Measurements from ENCODE around the gene FRK.

FRK gene

DNA sequence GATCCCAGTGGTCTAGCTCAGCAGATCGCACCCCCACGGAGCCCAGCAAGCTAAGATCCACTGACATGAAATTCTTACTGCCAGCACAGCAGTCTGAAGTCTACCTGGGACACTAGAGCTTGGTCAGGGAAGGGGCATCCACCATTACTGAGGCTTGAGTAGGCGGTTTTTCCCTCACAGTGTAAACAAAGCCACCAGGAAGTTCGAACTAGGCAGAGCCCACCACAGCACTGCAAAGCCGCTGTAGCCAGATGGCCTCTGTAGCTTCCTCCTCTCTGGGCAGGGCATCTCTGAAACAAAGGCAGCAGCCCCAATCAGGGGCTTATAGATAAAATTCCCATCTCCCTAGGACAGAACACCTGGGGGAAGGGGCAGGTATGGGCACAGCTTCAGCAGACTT is 18.8 kb downstream of the FRK start:
- no peaks in the 10 kb centered on the region for H3K4me1 ChIP-seq (ENCODE audit: insufficient read depth, low read length)
- no peak overlapping the region for H3K4me3 ChIP-seq (ENCODE audit: low read length)
- H3K27me3 ChIP-seq (ENCODE audit: insufficient read depth, low read length), result no peaks in the 10 kb centered on the region
- H3K9me3 ChIP-seq (ENCODE audit: low read length), result no peaks in the 10 kb centered on the region
- H2AFZ ChIP-seq (ENCODE audit: low read depth, low read length), result no peak overlapping the region
- H3K36me3 ChIP-seq (ENCODE audit: insufficient read depth, low read length), result no peaks in the 10 kb centered on the region

- Histone ChIP-seq H3K36me3 (ENCODE audit: insufficient read depth, low read length) (no peaks in the 10 kb centered on the region), H3K9me3 (ENCODE audit: low read length) (no peaks in the 10 kb centered on the region), H2AFZ (ENCODE audit: low read depth, low read length) (no peak overlapping the region), H3K4me3 (ENCODE audit: low read length) (no peak overlapping the region), H3K27me3 (ENCODE audit: insufficient read depth, low read length) (no peaks in the 10 kb centered on the region), H3K4me1 (ENCODE audit: insufficient read depth, low read length) (no peaks in the 10 kb centered on the region)
These were observed 19.7 kb downstream of the FRK start for GRCh38 chr6:116040993-116041392.

- no peaks in the 10 kb centered on the region for H3K9me3 ChIP-seq (ENCODE audit: low read length)
- no peaks in the 10 kb centered on the region for H3K36me3 ChIP-seq (ENCODE audit: insufficient read depth, low read length)
- H3K27me3 ChIP-seq (ENCODE audit: insufficient read depth, low read length), result no peaks in the 10 kb centered on the region
- H3K4me3 ChIP-seq (ENCODE audit: low read length), result no peak overlapping the region
- H2AFZ ChIP-seq (ENCODE audit: low read depth, low read length), result no peak overlapping the region
- no peaks in the 10 kb centered on the region for H3K4me1 ChIP-seq (ENCODE audit: insufficient read depth, low read length)
These were observed 23.8 kb downstream of the FRK start for GRCh38 chr6:116036885-116037284.

GRCh38 chr6:116036075-116036773 is 24.5 kb downstream of the FRK start:
- Histone ChIP-seq H3K4me3 (ENCODE audit: low read length) (no peak overlapping the region), H3K4me1 (ENCODE audit: insufficient read depth, low read length) (no peaks in the 10 kb centered on the region)

DNA sequence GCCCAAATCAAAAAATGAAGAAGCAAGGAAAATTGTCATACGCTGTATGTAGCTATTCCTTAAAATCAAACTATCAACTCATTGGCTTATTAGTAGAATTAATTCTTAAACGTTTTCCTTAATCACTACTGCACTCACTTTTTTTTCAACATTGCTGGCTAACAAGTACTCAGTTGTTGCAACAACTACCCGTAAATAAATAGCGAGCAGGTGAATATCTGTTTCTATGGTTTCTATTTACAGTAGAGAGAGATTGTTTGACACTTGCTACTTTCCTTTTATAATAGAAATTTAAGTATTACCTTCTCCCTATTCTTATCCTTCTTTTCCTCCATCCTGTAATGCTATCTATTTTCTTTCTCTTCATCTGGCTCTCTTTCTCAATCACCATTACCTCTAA is 25.1 kb downstream of the FRK start:
- no peak overlapping the region for H3K4me3 ChIP-seq (ENCODE audit: low read length)
- H3K36me3 ChIP-seq (ENCODE audit: insufficient read depth, low read length), result no peaks in the 10 kb centered on the region

More at GRCh38 chr6:116036075-116036773, 24.5 kb downstream of the FRK start:
- Histone ChIP-seq H3K27me3 (ENCODE audit: insufficient read depth, low read length) (no peaks in the 10 kb centered on the region), H2AFZ (ENCODE audit: low read depth, low read length) (no peak overlapping the region), H3K9me3 (ENCODE audit: low read length) (no peaks in the 10 kb centered on the region), H3K36me3 (ENCODE audit: insufficient read depth, low read length) (no peaks in the 10 kb centered on the region)

DNA sequence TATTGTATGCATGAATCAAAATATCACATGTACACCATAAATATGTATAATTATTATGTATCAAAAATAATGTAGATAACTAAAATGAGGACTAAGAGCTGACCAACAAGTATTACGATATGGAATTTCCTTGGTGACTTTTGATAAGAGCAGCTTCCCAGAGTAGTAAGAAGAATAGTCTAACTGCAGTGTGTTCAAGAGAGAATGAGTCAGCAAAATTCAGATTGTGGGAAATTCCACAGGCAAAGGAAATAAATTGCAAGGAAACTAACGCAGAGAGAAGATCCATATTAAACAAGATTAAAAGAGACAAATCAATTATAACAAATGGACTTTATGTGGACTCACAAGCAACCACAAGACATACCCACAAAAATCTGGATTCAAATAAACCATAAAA is 26.4 kb downstream of the FRK start:
- H3K36me3 ChIP-seq (ENCODE audit: insufficient read depth, low read length), result no peaks in the 10 kb centered on the region
- no peaks in the 10 kb centered on the region for H3K4me1 ChIP-seq (ENCODE audit: insufficient read depth, low read length)
- H3K27me3 ChIP-seq (ENCODE audit: insufficient read depth, low read length), result no peaks in the 10 kb centered on the region
- no peaks in the 10 kb centered on the region for H3K9me3 ChIP-seq (ENCODE audit: low read length)
- no peak overlapping the region for H2AFZ ChIP-seq (ENCODE audit: low read depth, low read length)
- no peak overlapping the region for H3K4me3 ChIP-seq (ENCODE audit: low read length)

More for the DNA sequence above, 25.1 kb downstream of the FRK start:
- no peaks in the 10 kb centered on the region for H3K27me3 ChIP-seq (ENCODE audit: insufficient read depth, low read length)
- no peaks in the 10 kb centered on the region for H3K4me1 ChIP-seq (ENCODE audit: insufficient read depth, low read length)
- H3K9me3 ChIP-seq (ENCODE audit: low read length), result no peaks in the 10 kb centered on the region
- no peak overlapping the region for H2AFZ ChIP-seq (ENCODE audit: low read depth, low read length)

GRCh38 chr6:116033687-116034303 is 26.9 kb downstream of the FRK start:
- no peak overlapping the region for H2AFZ ChIP-seq (ENCODE audit: low read depth, low read length)
- no peaks in the 10 kb centered on the region for H3K4me1 ChIP-seq (ENCODE audit: insufficient read depth, low read length)
- no peak overlapping the region for H3K4me3 ChIP-seq (ENCODE audit: low read length)
- no peaks in the 10 kb centered on the region for H3K9me3 ChIP-seq (ENCODE audit: low read length)
- H3K27me3 ChIP-seq (ENCODE audit: insufficient read depth, low read length), result no peaks in the 10 kb centered on the region
- no peaks in the 10 kb centered on the region for H3K36me3 ChIP-seq (ENCODE audit: insufficient read depth, low read length)

GRCh38 chr6:116030770-116031169 is 29.9 kb downstream of the FRK start:
- H3K4me3 ChIP-seq (ENCODE audit: low read length), result no peak overlapping the region
- no peak overlapping the region for H2AFZ ChIP-seq (ENCODE audit: low read depth, low read length)
- no peaks in the 10 kb centered on the region for H3K4me1 ChIP-seq (ENCODE audit: insufficient read depth, low read length)
- no peaks in the 10 kb centered on the region for H3K9me3 ChIP-seq (ENCODE audit: low read length)
- H3K36me3 ChIP-seq (ENCODE audit: insufficient read depth, low read length), result no peaks in the 10 kb centered on the region
- no peaks in the 10 kb centered on the region for H3K27me3 ChIP-seq (ENCODE audit: insufficient read depth, low read length)

DNA sequence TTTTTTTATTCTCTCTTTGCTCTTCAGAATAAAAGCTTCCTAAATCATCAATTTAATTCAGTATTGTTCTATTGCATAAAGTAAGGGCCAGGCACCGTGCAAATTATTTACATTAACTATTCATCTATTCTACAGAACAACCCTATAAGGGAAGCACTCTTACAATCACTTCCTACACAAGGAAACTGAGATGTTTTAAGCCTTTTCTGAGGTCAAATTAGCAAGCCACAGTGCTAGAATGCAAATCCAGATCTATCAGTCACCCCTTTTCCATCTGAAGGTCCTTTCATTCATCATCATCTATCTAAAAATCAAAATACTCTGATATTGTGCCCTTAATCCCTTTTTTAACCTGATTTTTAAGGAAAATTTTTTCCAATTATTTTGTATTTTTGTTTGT is 31.2 kb downstream of the FRK start:
- Histone ChIP-seq H3K9me3 (ENCODE audit: low read length) (no peaks in the 10 kb centered on the region), H3K36me3 (ENCODE audit: insufficient read depth, low read length) (no peaks in the 10 kb centered on the region), H3K4me3 (ENCODE audit: low read length) (no peak overlapping the region), H3K27me3 (ENCODE audit: insufficient read depth, low read length) (no peaks in the 10 kb centered on the region), H2AFZ (ENCODE audit: low read depth, low read length) (no peak overlapping the region), H3K4me1 (ENCODE audit: insufficient read depth, low read length) (no peaks in the 10 kb centered on the region)

- Histone ChIP-seq H3K36me3 (ENCODE audit: insufficient read depth, low read length) (no peaks in the 10 kb centered on the region), H3K4me3 (ENCODE audit: low read length) (no peak overlapping the region), H3K9me3 (ENCODE audit: low read length) (no peaks in the 10 kb centered on the region)
These were observed 32.5 kb downstream of the FRK start for GRCh38 chr6:116028233-116028632.

DNA sequence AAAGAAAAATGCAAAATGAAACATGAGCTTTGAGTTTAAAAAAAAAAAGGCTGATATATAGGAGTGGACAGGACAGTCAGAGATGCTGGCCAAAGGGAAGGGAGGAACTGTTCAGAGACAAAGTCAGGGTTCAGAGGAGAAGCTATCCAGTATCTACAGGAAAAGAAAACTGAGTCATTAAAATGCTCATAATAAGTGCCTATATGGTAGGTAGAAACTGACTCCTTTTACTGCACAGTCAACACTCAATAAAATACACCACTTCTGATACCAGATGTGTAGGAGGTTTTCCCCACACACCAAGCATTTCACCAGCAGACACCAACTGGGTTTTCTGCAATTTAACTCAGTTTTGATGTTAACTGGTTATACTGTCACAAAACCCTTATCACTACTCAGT is 32.9 kb downstream of the FRK start:
- Histone ChIP-seq H3K36me3 (ENCODE audit: insufficient read depth, low read length) (no peaks in the 10 kb centered on the region), H3K27me3 (ENCODE audit: insufficient read depth, low read length) (no peaks in the 10 kb centered on the region), H3K4me1 (ENCODE audit: insufficient read depth, low read length) (no peaks in the 10 kb centered on the region), H2AFZ (ENCODE audit: low read depth, low read length) (no peak overlapping the region), H3K9me3 (ENCODE audit: low read length) (no peaks in the 10 kb centered on the region), H3K4me3 (ENCODE audit: low read length) (no peak overlapping the region)

More at GRCh38 chr6:116028233-116028632, 32.5 kb downstream of the FRK start:
- H3K4me1 ChIP-seq (ENCODE audit: insufficient read depth, low read length), result no peaks in the 10 kb centered on the region
- H2AFZ ChIP-seq (ENCODE audit: low read depth, low read length), result no peak overlapping the region
- H3K27me3 ChIP-seq (ENCODE audit: insufficient read depth, low read length), result no peaks in the 10 kb centered on the region

GRCh38 chr6:116025405-116025804 is 35.3 kb downstream of the FRK start:
- no peaks in the 10 kb centered on the region for H3K9me3 ChIP-seq (ENCODE audit: low read length)
- H3K36me3 ChIP-seq (ENCODE audit: insufficient read depth, low read length), result no peaks in the 10 kb centered on the region
- no peaks in the 10 kb centered on the region for H3K4me1 ChIP-seq (ENCODE audit: insufficient read depth, low read length)
- H2AFZ ChIP-seq (ENCODE audit: low read depth, low read length), result no peak overlapping the region
- no peak overlapping the region for H3K4me3 ChIP-seq (ENCODE audit: low read length)
- H3K27me3 ChIP-seq (ENCODE audit: insufficient read depth, low read length), result no peaks in the 10 kb centered on the region

- Histone ChIP-seq H3K27me3 (ENCODE audit: insufficient read depth, low read length) (no peaks in the 10 kb centered on the region), H3K4me3 (ENCODE audit: low read length) (no peak overlapping the region), H3K4me1 (ENCODE audit: insufficient read depth, low read length) (no peaks in the 10 kb centered on the region), H2AFZ (ENCODE audit: low read depth, low read length) (no peak overlapping the region), H3K9me3 (ENCODE audit: low read length) (no peaks in the 10 kb centered on the region), H3K36me3 (ENCODE audit: insufficient read depth, low read length) (no peaks in the 10 kb centered on the region)
These were observed 37.7 kb downstream of the FRK start for GRCh38 chr6:116022841-116023445.
